Mesenchymal stem cell (in vitro differentiated cells and primary cell): Measurements from ENCODE around the gene ZNF521.

ENCODE experiments used
- DNase-seq: peaks from one replicate; pipeline ENCODE4 v3.0.0-alpha.2; 2013
- H2AFZ ChIP-seq: one replicate; pipeline ENCODE4 v1.6.1; 2013; ENCODE audit warnings: low read depth, mild to moderate bottlenecking, control low read depth, inconsistent platforms, low read length, moderate library complexity
- H2AK5ac ChIP-seq: 2 replicates; pipeline ENCODE4 v1.6.1; 2013; ENCODE audit warnings: low read length, moderate library complexity, mild to moderate bottlenecking, inconsistent platforms; ENCODE audit not compliant: severe bottlenecking
- H2BK120ac ChIP-seq: one replicate; pipeline ENCODE4 v1.6.1; 2013; ENCODE audit warnings: low read depth, mild to moderate bottlenecking, inconsistent platforms, low read length, moderate library complexity
- H2BK12ac ChIP-seq, 2 experiments: one replicate each; pipeline ENCODE4 v1.6.1; 2013; ENCODE audit warnings: inconsistent platforms in 2 of 2, low read length in 2 of 2, mild to moderate bottlenecking in 2 of 2, moderate library complexity in 2 of 2, control low read depth in 1 of 2
- H2BK15ac ChIP-seq: one replicate; pipeline ENCODE4 v1.6.1; 2013; ENCODE audit warnings: mild to moderate bottlenecking, low read depth, inconsistent platforms; ENCODE audit not compliant: poor library complexity, severe bottlenecking
- H2BK5ac ChIP-seq: 2 replicates; pipeline ENCODE4 v1.6.1; 2013; ENCODE audit warnings: low read depth, mild to moderate bottlenecking, low read length, control low read depth, inconsistent platforms; ENCODE audit not compliant: poor library complexity, severe bottlenecking
- H3K14ac ChIP-seq, 2 experiments: one replicate each; pipeline ENCODE4 v1.6.1; 2013; ENCODE audit warnings: inconsistent platforms in 2 of 2, low read length in 2 of 2, control low read depth in 1 of 2, mild to moderate bottlenecking in 1 of 2, moderate library complexity in 1 of 2
- H3K18ac ChIP-seq, 2 experiments: one replicate each; pipeline ENCODE4 v1.6.1; 2013; ENCODE audit warnings: inconsistent platforms in 2 of 2, low read length in 2 of 2, control low read depth in 1 of 2, low read depth in 1 of 2, mild to moderate bottlenecking in 1 of 2
- H3K23ac ChIP-seq, 2 experiments: one replicate each; pipeline ENCODE4 v1.6.1; 2013; ENCODE audit warnings: inconsistent platforms in 2 of 2, low read length in 2 of 2, mild to moderate bottlenecking in 2 of 2, moderate library complexity in 2 of 2, control low read depth in 1 of 2
- H3K27ac ChIP-seq: 2 replicates; pipeline ENCODE4 v1.5.1; 2013; ENCODE audit warnings: mild to moderate bottlenecking, moderate library complexity, low read length, control low read depth, inconsistent platforms; ENCODE audit not compliant: poor library complexity, severe bottlenecking
- H3K27me3 ChIP-seq, 2 experiments: 2 replicates each; pipeline versions ENCODE4 v1.6.1 to v1.7.0; 2013; ENCODE audit warnings: low read length in 2 of 2, mild to moderate bottlenecking in 2 of 2, moderate library complexity in 2 of 2, control low read depth in 1 of 2, inconsistent platforms in 1 of 2; ENCODE audit not compliant: control insufficient read depth in 1 of 2, insufficient read depth in 1 of 2
- H3K36me3 ChIP-seq, 2 experiments: 2 replicates each; pipeline versions ENCODE4 v1.6.1 to v1.7.0; 2013; ENCODE audit warnings: low read length in 2 of 2, control low read depth in 1 of 2, inconsistent platforms in 1 of 2, low read depth in 1 of 2, mild to moderate bottlenecking in 1 of 2; ENCODE audit not compliant: insufficient read depth in 2 of 2, control insufficient read depth in 1 of 2
- H3K4ac ChIP-seq, 2 experiments: one replicate each; pipeline ENCODE4 v1.6.1; 2013; ENCODE audit warnings: inconsistent platforms in 2 of 2, low read length in 2 of 2, mild to moderate bottlenecking in 2 of 2, moderate library complexity in 2 of 2, control low read depth in 1 of 2, low read depth in 1 of 2
- H3K4me1 ChIP-seq: 2 replicates; pipeline ENCODE4 v1.6.1; 2013; ENCODE audit warnings: low read depth, low read length, control low read depth; ENCODE audit not compliant: control insufficient read depth, insufficient read depth
- H3K4me2 ChIP-seq: 2 replicates; pipeline ENCODE4 v1.6.1; 2013; ENCODE audit warnings: low read length, mild to moderate bottlenecking, inconsistent platforms; ENCODE audit not compliant: poor library complexity, severe bottlenecking
- H3K4me3 ChIP-seq, 2 experiments: 2 replicates each; pipeline versions ENCODE4 v1.5.1 to v1.7.0; 2013; ENCODE audit warnings: low read length in 2 of 2, mild to moderate bottlenecking in 2 of 2, control low read depth in 1 of 2, low read depth in 1 of 2; ENCODE audit not compliant: insufficient read depth in 1 of 2
- H3K79me1 ChIP-seq: replicated peaks from 2 replicates; pipeline ENCODE4 v1.6.1; 2013; ENCODE audit warnings: mild to moderate bottlenecking, control low read depth, low read length, inconsistent platforms; ENCODE audit not compliant: poor library complexity, severe bottlenecking
- H3K9ac ChIP-seq: 2 replicates; pipeline ENCODE4 v1.7.0; 2013; ENCODE audit warnings: mild to moderate bottlenecking, low read length, moderate library complexity
- H3K9me3 ChIP-seq: 2 replicates; pipeline ENCODE4 v1.7.0; 2013; ENCODE audit warnings: mild to moderate bottlenecking, low read length; ENCODE audit not compliant: control insufficient read depth
- H4K8ac ChIP-seq: one replicate; pipeline ENCODE4 v1.6.1; 2013; ENCODE audit warnings: inconsistent platforms, mild to moderate bottlenecking, low read length, moderate library complexity
- H4K91ac ChIP-seq: one replicate; pipeline ENCODE4 v1.6.1; 2013; ENCODE audit warnings: mild to moderate bottlenecking, low read length, inconsistent platforms
- WGBS: methylation state at CpG from one replicate; pipeline ENCODE4 v1.1.7; 2013; ENCODE audit warnings: mixed read lengths; 5-methylcytosine and 5-hydroxymethylcytosine counted together

The ZNF521 gene

GRCh38 chr18:25239151-25239550, 112.8 kb downstream of the ZNF521 start:
- Histone ChIP-seq H3K27ac (no peak overlapping the region), H2AFZ (no peak overlapping the region), H3K4me1 (peaks cover 2% of the 10 kb centered on the region), H2AK5ac (no peak overlapping the region), H3K18ac (no peak overlapping the region), H3K9ac (no peak overlapping the region), H3K36me3 (peaks cover 0 to 8% of the 10 kb centered on the region in 2 experiments), H2BK120ac (no peak overlapping the region), H3K4me2 (no peak overlapping the region), H3K14ac (no peak overlapping the region), H3K79me1 (peaks cover 16% of the 10 kb centered on the region), H3K4me3 (no peak overlapping the region), H3K4ac (no peak overlapping the region), H4K91ac (no peak overlapping the region), H2BK15ac (no peak overlapping the region), H2BK5ac (no peak overlapping the region), H3K23ac (no peak overlapping the region), H3K27me3 (no peaks in the 10 kb centered on the region), H2BK12ac (no peak overlapping the region), H4K8ac (no peak overlapping the region), H3K9me3 (no peaks in the 10 kb centered on the region)
- DNase-seq, result no peak
- 100% methylated on average over 1 of the region's 3 CpGs for WGBS

DNA sequence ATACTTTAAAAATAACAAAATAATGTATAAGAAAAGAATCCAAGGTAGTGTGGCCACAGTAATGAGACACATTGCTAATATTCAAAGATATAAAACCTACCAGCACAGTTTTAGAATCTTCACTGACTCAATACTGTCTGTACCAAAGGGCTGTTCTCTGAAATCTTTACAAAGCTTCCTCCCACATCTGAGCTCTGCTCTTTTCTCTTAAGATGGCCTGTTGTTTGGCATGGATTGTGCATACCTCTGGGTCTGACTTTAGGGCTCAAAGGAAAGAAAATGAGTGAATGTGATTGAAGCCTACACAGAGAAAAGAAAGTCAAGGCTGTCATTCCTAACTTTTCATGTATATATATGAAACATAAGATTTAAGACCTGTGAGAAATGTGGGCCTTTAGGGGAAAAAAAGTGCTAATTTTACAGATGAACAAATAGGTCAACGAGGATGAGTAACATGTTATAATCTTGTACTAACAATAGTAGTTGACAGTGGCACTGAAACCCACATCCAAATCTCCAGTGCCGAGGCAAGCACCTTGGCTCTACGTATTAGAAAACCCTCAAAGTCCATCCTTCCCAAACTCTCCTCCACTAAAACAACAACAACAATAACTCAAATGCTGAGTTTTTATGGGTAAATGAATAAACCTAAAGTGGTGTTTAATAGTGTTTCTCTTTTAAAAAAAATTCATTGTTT, 114.2 kb downstream of the ZNF521 start:
- H2BK120ac ChIP-seq, result no peak overlapping the region

DNA sequence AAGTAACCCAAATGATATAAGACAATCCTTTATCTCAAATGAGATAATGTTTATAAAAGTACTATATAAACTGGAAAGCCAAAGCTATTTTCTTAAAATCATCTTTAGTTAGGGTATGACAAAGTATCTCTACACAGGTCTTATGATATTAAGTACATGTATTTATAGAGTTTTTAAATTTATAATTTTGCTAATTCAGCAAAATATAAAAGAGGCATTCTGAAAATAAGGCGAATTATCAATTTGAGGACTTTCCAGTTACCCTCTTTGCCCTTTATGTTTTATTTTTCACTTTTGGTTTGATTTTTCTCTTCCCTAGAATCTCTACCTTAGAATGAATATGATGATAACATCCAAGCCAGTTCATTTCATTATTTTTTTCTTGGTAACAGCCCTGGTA, 115.2 kb downstream of the ZNF521 start:
- no peak overlapping the region for H4K8ac ChIP-seq

More for the DNA sequence above, 114.2 kb downstream of the ZNF521 start:
- Histone ChIP-seq H3K23ac (no peak overlapping the region), H3K14ac (no peak overlapping the region), H3K9ac (no peak overlapping the region), H2BK5ac (no peak overlapping the region), H3K4me3 (no peak overlapping the region), H3K36me3 (peaks cover 0 to 8% of the 10 kb centered on the region in 2 experiments), H4K91ac (no peak overlapping the region), H3K18ac (no peak overlapping the region), H2AFZ (no peak overlapping the region), H3K4ac (no peak overlapping the region), H3K27me3 (no peaks in the 10 kb centered on the region), H3K79me1 (peaks cover 13% of the 10 kb centered on the region), H2BK12ac (no peak overlapping the region), H3K27ac (no peak overlapping the region), H3K4me1 (no peaks in the 10 kb centered on the region), H4K8ac (no peak overlapping the region), H3K9me3 (no peaks in the 10 kb centered on the region), H3K4me2 (no peak overlapping the region), H2BK15ac (no peak overlapping the region), H2AK5ac (no peak overlapping the region)
- DNase-seq, result no peak
- 100% methylated on average over 1 of the region's 3 CpGs for WGBS

DNA sequence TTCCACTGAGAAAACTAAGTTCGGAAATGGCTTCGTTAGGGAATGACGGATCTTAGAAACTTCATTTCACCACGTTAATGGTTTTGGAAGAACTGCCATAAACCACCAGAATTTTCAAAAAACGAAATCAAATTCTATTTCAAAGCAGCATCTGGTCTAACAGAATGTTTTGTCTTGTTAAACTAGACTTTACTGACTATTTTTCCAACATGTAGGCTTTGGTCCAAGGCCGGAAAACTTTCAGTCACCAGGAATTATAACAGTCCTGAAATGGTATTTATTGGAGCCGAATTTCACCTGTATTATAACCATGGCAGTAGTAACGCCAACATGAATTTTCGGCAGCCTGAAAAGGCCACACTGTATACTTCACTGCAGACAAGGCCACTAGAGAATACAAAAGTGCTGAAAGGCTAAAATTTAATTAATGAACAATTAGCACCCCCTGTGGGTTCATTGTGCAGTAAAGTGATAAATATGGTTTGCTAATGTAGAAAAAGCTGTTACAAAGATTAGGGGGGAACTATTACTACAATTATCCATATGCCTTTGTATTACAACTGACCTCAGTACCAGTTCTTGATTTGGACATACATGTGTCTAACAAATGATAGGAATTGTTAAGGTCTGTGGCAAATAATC, 116.4 kb downstream of the ZNF521 start:
- no peaks in the 10 kb centered on the region for H3K27me3 ChIP-seq
- 81% methylated on average over 9 of the region's 9 CpGs for WGBS
- no peak overlapping the region for H3K4ac ChIP-seq
- H3K4me2 ChIP-seq, result no peak overlapping the region
- no peak overlapping the region for H3K18ac ChIP-seq
- H3K4me3 ChIP-seq, result no peak overlapping the region
- H2BK120ac ChIP-seq, result no peak overlapping the region
- H3K36me3 ChIP-seq, result peaks cover 0 to 8% of the 10 kb centered on the region in 2 experiments
- no peak overlapping the region for H3K23ac ChIP-seq
- H2BK5ac ChIP-seq, result no peak overlapping the region
- H2BK15ac ChIP-seq, result no peak overlapping the region
- peaks cover 4% of the 10 kb centered on the region for H3K4me1 ChIP-seq
- H4K8ac ChIP-seq, result no peak overlapping the region
- no peak overlapping the region for H4K91ac ChIP-seq
- H2AFZ ChIP-seq, result no peak overlapping the region
- H3K14ac ChIP-seq, result no peak overlapping the region
- H3K27ac ChIP-seq, result no peak overlapping the region
- H3K9me3 ChIP-seq, result no peaks in the 10 kb centered on the region
- H3K79me1 ChIP-seq, result peaks cover 17% of the 10 kb centered on the region
- no peak overlapping the region for H2AK5ac ChIP-seq
- H2BK12ac ChIP-seq, result no peak overlapping the region
- no peak for DNase-seq
- H3K9ac ChIP-seq, result no peak overlapping the region

More for the DNA sequence above, 115.2 kb downstream of the ZNF521 start:
- H3K4me3 ChIP-seq, result no peak overlapping the region
- WGBS, result no CpG with 5 or more reads among the region's 1 CpG
- H3K27ac ChIP-seq, result no peak overlapping the region
- H3K27me3 ChIP-seq, result no peaks in the 10 kb centered on the region
- H4K91ac ChIP-seq, result no peak overlapping the region
- H3K4ac ChIP-seq, result no peak overlapping the region
- no peak overlapping the region for H2BK5ac ChIP-seq
- no peak overlapping the region for H3K9ac ChIP-seq
- no peaks in the 10 kb centered on the region for H3K4me1 ChIP-seq
- no peak overlapping the region for H2BK12ac ChIP-seq
- DNase-seq, result no peak
- no peak overlapping the region for H2BK120ac ChIP-seq
- peaks cover 18% of the 10 kb centered on the region for H3K79me1 ChIP-seq
- no peak overlapping the region for H2BK15ac ChIP-seq
- H3K9me3 ChIP-seq, result no peaks in the 10 kb centered on the region
- no peak overlapping the region for H2AK5ac ChIP-seq
- no peak overlapping the region for H3K4me2 ChIP-seq
- no peak overlapping the region for H2AFZ ChIP-seq
- no peak overlapping the region for H3K18ac ChIP-seq
- no peak overlapping the region for H3K14ac ChIP-seq
- H3K23ac ChIP-seq, result no peak overlapping the region
- peaks cover 0 to 8% of the 10 kb centered on the region in 2 experiments for H3K36me3 ChIP-seq
